SK-N-DZ (cell line): ENCODE measurements around the gene TSN.
"Not testable (repeated sequence)": the region's sequence is repeated elsewhere in the genome, so short reads cannot be mapped to it uniquely, and the experiment has no call there.

Experiments
- DNase-seq: peaks from one replicate; pipeline ENCODE4 v3.0.0-alpha.2; 2015; ENCODE audit warnings: low spot score

Gene TSN

GRCh38 chr2:121801916-121802315 lies 46.5 kb downstream of the TSN start:
- no peak for DNase-seq

- no peak for DNase-seq
Measured at GRCh38 chr2:121803503-121803902, 48.1 kb downstream of the TSN start.

DNA sequence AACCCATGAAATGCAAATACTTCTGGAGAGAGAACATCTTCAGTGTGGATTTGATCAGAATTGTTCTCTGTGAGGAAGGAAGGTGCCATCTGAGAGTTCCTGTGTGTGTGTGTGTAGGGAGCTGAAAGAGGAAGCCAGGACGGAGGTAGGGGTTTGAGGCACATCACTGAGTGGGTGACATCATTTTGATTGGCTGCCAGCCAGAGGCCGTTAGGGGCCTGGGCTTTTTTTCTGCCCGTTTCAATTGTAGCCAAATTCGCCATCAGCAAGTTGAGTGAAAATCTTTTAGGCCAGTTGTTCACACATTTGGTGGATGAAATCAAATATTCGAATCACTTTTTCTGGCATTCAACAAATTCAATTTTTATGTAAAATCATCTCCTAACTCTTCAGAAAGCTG lies 48.9 kb downstream of the TSN start:
- DNase-seq: peak; percentile 16

- DNase-seq: no peak
Measured at GRCh38 chr2:121804997-121805765, 49.7 kb downstream of the TSN start.

DNA sequence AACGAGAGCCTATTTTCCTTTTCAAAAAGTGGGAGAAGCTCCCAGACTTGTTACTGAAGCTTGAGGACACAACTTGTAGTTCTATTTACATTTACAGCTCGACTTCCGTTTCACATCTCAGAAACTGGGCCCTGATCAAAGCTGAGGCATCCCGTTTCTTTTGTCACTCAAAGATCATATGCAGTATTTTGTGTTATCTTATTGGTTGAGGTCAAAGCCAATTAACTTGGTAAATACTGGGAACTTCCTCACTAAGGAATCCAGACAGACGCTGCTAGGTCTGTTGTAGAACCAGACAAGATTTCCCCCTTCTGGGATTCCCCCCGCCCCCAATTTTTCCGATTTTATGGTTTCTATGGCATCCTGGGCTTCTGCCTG lies 50.3 kb downstream of the TSN start:
- DNase-seq: no peak

- DNase-seq: not testable (repeated sequence)
Measured at GRCh38 chr2:121807771-121808170, 52.3 kb downstream of the TSN start.

DNA sequence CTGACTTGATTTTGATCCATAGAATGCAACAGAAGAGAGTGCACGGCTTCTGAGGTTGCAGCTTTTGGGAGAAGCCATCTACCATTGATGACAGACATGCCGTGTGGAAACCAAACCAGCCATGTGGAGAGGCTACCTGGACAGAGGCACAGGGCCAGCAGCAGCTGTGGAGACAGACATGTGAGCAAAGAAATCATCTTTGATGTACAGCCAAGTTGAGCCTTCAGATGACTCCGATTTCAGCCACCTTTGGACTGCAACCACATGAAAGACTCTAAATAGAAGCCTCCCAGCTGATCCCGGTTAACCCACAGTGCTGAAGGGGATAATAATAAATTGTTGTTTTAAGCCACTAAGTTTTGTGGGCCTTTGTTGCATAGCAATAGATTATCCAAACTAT lies 54.2 kb downstream of the TSN start:
- no peak for DNase-seq

DNA sequence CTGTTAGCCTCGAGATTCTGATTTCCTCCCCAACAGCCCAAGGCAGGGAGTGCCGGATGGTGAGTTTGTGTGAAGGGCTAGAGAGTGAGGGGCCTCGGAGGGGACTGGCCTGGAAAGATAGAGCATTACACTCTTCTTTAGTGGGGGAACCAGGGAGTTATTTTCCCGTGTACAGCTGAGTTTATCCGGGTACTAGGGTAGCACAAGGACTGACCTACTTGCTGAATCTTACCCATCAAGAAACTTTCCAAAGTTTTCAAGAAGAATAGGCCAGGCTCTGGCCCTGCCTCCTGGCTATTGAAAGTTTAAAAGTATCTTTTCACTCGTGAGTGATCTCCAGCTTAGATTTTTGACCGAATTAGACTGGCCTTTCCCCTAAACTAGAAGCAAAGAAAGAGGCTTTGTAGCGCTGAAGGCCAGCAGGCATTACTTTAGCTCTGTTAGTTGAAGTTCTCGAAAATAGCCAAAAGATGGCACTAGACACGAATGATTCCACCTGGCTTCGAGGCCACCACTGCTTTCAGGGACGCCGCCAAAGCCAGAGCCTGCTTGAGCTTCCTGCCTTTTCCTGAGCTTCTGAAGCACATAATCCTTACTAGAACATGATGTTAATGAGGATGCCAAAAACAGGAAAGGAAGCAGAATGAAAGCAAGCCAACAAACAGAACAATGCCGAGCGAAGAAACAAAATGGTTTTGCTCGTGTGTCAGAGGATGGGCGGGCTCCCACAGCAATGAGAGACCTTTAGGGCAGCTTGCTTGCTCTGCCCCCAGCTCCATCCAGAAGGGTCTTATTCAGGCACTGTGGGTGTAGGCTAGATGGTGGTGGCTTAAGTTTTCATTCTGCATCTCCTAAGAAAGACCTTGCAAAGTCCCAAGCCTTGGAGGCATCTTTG lies 55.8 kb downstream of the TSN start:
- peak; percentile 64 for DNase-seq

- DNase-seq: not testable (repeated sequence)
Measured at GRCh38 chr2:121813083-121813482, 57.6 kb downstream of the TSN start.

- DNase-seq: no peak
Measured at GRCh38 chr2:121815216-121815615, 59.8 kb downstream of the TSN start.

DNA sequence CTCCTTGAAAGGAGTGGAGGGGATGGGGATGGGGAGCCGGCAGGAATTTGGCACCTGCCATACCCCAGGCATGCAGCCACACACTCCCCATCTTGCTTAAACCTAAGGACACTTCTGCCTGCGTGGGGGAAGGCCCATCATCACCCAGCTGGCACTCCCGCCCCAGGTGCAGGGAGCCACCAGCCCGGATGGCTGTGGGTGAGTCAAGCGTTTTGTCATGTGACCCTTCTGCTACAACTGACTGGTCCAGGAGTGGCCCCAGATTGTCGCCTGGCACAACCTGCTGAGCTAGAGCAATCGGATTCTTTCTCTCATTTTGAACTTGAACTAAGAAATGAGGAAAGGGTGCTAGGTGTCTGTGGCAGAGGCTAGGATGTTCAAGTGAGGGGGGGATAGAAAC lies 61.3 kb downstream of the TSN start:
- no peak for DNase-seq

DNA sequence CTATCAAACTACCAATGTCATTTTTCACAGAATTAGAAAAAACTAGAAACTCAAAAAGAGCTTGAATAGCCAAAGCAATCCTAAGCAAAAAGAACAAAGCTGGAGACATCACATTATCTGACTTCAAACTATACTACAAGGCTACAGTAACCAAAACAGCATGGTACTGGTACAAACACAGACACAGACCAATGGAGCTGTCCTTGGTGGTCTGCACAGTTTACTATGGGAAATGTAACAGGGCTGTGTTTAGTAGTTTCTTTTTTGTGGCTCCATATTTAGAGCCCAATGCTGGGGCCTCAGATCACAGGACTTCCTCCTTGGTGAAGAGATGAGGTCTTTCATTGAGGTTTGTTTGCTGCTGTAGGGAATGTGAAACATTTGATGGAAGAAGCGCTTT lies 61.9 kb downstream of the TSN start:
- not testable (repeated sequence) for DNase-seq
